ENCODE results near the gene DAAM1. TPM values are rescaled to one million over a fixed set of nuclear protein-coding genes. Genes with fewer than 3 reads are reported as not detected.

Gene DAAM1
- total RNA-seq, 1 donor from 2014 or later, result 69.9 TPM

- Mint-ChIP-seq H3K4me1 (ENCODE audit: low read depth) (peaks cover 2% of the 10 kb centered on the region), H3K36me3 (ENCODE audit: insufficient read depth) (peaks cover 15% of the 10 kb centered on the region), H3K27ac (no peak overlapping the region), H3K27me3 (no peaks in the 10 kb centered on the region), H3K4me3 (ENCODE audit: low read depth) (no peak overlapping the region), H3K9me3 (ENCODE audit: low read depth) (no peaks in the 10 kb centered on the region)
- no peak for DNase-seq (ENCODE audit: low spot score, unreplicated experiment)
- no peak for TF ChIP-seq CTCF (IDR thresholded peaks at IDR 0.05; ENCODE audit: unreplicated experiment)
Observed at GRCh38 chr14:59362513-59362912, 174.0 kb downstream of the DAAM1 start.

GRCh38 chr14:59363531-59364226, 175.2 kb downstream of the DAAM1 start:
- peak overlapping the region; percentile 33 for H3K27ac Mint-ChIP-seq
- TF ChIP-seq CTCF (IDR thresholded peaks at IDR 0.05; ENCODE audit: unreplicated experiment), result no peak

GRCh38 chr14:59370158-59370742, 181.8 kb downstream of the DAAM1 start:
- Mint-ChIP-seq H3K36me3 (ENCODE audit: insufficient read depth) (peaks cover 9% of the 10 kb centered on the region), H3K4me1 (ENCODE audit: low read depth) (peaks cover 1% of the 10 kb centered on the region), H3K27me3 (no peaks in the 10 kb centered on the region), H3K4me3 (ENCODE audit: low read depth) (no peak overlapping the region), H3K9me3 (ENCODE audit: low read depth) (no peaks in the 10 kb centered on the region), H3K27ac (no peak overlapping the region)
- TF ChIP-seq CTCF (IDR thresholded peaks at IDR 0.05; ENCODE audit: unreplicated experiment), result no peak
- no peak for DNase-seq (ENCODE audit: low spot score, unreplicated experiment)

More at GRCh38 chr14:59363531-59364226, 175.2 kb downstream of the DAAM1 start:
- peaks cover 18% of the 10 kb centered on the region for H3K36me3 Mint-ChIP-seq (ENCODE audit: insufficient read depth)
- no peaks in the 10 kb centered on the region for H3K9me3 Mint-ChIP-seq (ENCODE audit: low read depth)
- no peaks in the 10 kb centered on the region for H3K27me3 Mint-ChIP-seq
- H3K4me1 Mint-ChIP-seq (ENCODE audit: low read depth), result peaks cover 2% of the 10 kb centered on the region
- H3K4me3 Mint-ChIP-seq (ENCODE audit: low read depth), result no peak overlapping the region
- no peak for DNase-seq (ENCODE audit: low spot score, unreplicated experiment)

- Mint-ChIP-seq H3K27me3 (no peaks in the 10 kb centered on the region), H3K27ac (no peak overlapping the region), H3K9me3 (ENCODE audit: low read depth) (no peaks in the 10 kb centered on the region), H3K36me3 (ENCODE audit: insufficient read depth) (peaks cover 8% of the 10 kb centered on the region), H3K4me1 (ENCODE audit: low read depth) (peaks cover 1% of the 10 kb centered on the region), H3K4me3 (ENCODE audit: low read depth) (no peak overlapping the region)
- TF ChIP-seq CTCF (IDR thresholded peaks at IDR 0.05; ENCODE audit: unreplicated experiment), result no peak
- no peak for DNase-seq (ENCODE audit: low spot score, unreplicated experiment)
Observed at GRCh38 chr14:59371771-59372170, 183.3 kb downstream of the DAAM1 start.

- no peak overlapping the region for H3K27ac Mint-ChIP-seq
- no peak for TF ChIP-seq CTCF (IDR thresholded peaks at IDR 0.05; ENCODE audit: unreplicated experiment)
- H3K9me3 Mint-ChIP-seq (ENCODE audit: low read depth), result no peaks in the 10 kb centered on the region
- peaks cover 1% of the 10 kb centered on the region for H3K4me1 Mint-ChIP-seq (ENCODE audit: low read depth)
- no peaks in the 10 kb centered on the region for H3K27me3 Mint-ChIP-seq
- H3K4me3 Mint-ChIP-seq (ENCODE audit: low read depth), result no peak overlapping the region
- DNase-seq (ENCODE audit: low spot score, unreplicated experiment), result no peak
- peaks cover 4% of the 10 kb centered on the region for H3K36me3 Mint-ChIP-seq (ENCODE audit: insufficient read depth)
Observed at GRCh38 chr14:59374048-59374447, 185.6 kb downstream of the DAAM1 start.

Measured in progenitor cell of endocrine pancreas (in vitro differentiated cells).